T47D (cell line): ENCODE measurements around the gene PLCG1.

Source experiments
- DNase-seq, 2 experiments: peaks; one replicate each; pipeline versions ENCODE4 v3.0.0 to v3.0.0-alpha.2; 2011 to 2012; ENCODE audit warnings: low read depth in 1 of 2, low spot score in 1 of 2
- JUND ChIP-seq: IDR thresholded peaks from 2 replicates; pipeline ENCODE4 v1.6.1; 2012; ENCODE audit warnings: low read depth
- in situ Hi-C: cut with HindIII; loops from 2 replicates; pipeline ENCODE4 v1.10.0; 2016; ENCODE audit warnings: low sequenced_read_pairs, low pct_unique_long_range_greater_than_20kb

Gene PLCG1

GRCh38 chr20:41175201-41175651 lies 37.9 kb downstream of the PLCG1 start:
- DNase-seq: no peak
- TF ChIP-seq JUND: no peak
- in situ Hi-C loops: no loop called here

- TF ChIP-seq JUND: no peak
- no peak for DNase-seq
- in situ Hi-C loops: no loop called here
Measured at GRCh38 chr20:41175727-41176330, 38.5 kb downstream of the PLCG1 start.

GRCh38 chr20:41176711-41177552 lies 39.6 kb downstream of the PLCG1 start:
- in situ Hi-C loops: no loop called here
- DNase-seq: no peak
- TF ChIP-seq JUND: no peak

- in situ Hi-C loops: no loop called here
- DNase-seq: no peak
- no peak for TF ChIP-seq JUND
Measured at GRCh38 chr20:41177636-41178035, 40.3 kb downstream of the PLCG1 start.

- in situ Hi-C loops: no loop called here
- no peak for TF ChIP-seq JUND
- no peak for DNase-seq
Measured at GRCh38 chr20:41178495-41178894, 41.2 kb downstream of the PLCG1 start.

GRCh38 chr20:41178904-41179432 lies 41.6 kb downstream of the PLCG1 start:
- in situ Hi-C loops: no loop called here
- no peak for TF ChIP-seq JUND
- DNase-seq: no peak

GRCh38 chr20:41179961-41180360 lies 42.6 kb downstream of the PLCG1 start:
- no peak for TF ChIP-seq JUND
- in situ Hi-C loops: no loop called here

GRCh38 chr20:41180599-41181333 lies 43.4 kb downstream of the PLCG1 start:
- in situ Hi-C loops: no loop called here
- no peak for TF ChIP-seq JUND
- no peak for DNase-seq

More at GRCh38 chr20:41179961-41180360, 42.6 kb downstream of the PLCG1 start:
- DNase-seq: no peak

GRCh38 chr20:41181567-41181966 lies 44.2 kb downstream of the PLCG1 start:
- TF ChIP-seq JUND: no peak
- in situ Hi-C loops: no loop called here
- no peak for DNase-seq

GRCh38 chr20:41182296-41183212 lies 45.2 kb downstream of the PLCG1 start:
- in situ Hi-C loops: no loop called here
- DNase-seq: no peak

GRCh38 chr20:41183391-41183790 lies 46.0 kb downstream of the PLCG1 start:
- in situ Hi-C loops: no loop called here
- DNase-seq: no peak

More at GRCh38 chr20:41182296-41183212, 45.2 kb downstream of the PLCG1 start:
- TF ChIP-seq JUND: no peak

GRCh38 chr20:41183831-41184230 lies 46.5 kb downstream of the PLCG1 start:
- TF ChIP-seq JUND: no peak
- in situ Hi-C loops: no loop called here
- DNase-seq: no peak

More at GRCh38 chr20:41183391-41183790, 46.0 kb downstream of the PLCG1 start:
- no peak for TF ChIP-seq JUND
